ENCODE data around the gene ZNF514. TPM values are rescaled to one million over a fixed set of nuclear protein-coding genes. Genes with fewer than 3 reads are reported as not detected.

The ZNF514 gene
- total RNA-seq, 1 experiment from 2014 or later: 21.7 TPM

GRCh38 chr2:95207111-95207961 lies 47.7 kb upstream of the ZNF514 start, which contains the start of gene ZNF892:
TSS of gene ZNF892 (plus strand) at chr2:95207521. CDS start at chr2:95207816, 295 bp downstream.
- ChIA-PET CTCF (interaction anchor here (0.6 kb wide), 1 partner anchor 33 kb away, joined by 4 read pairs; no protein-coding TSS in a partner anchor), POLR2A (ENCODE audit: unreplicated experiment) (no interaction called here)
- no peaks in the 10 kb centered on the region for H3K36me3 ChIP-seq (ENCODE audit: low read depth)
- no peaks in the 10 kb centered on the region for H3K79me2 ChIP-seq (ENCODE audit: low read depth)
- intact Hi-C loops (cut with micrococcal nuclease; ENCODE audit: unreplicated experiment): loop anchor here (10.0 kb wide), 1 partner anchor 333 kb away; the partner anchor contains the start of gene TEKT4
- H3K4me1 ChIP-seq (replicated peaks; ENCODE audit: insufficient read depth): peaks cover 6% of the 10 kb centered on the region; the same call in 1 of the 2 replicates
- no peak within 1 kb of the TSS for H3K27ac ChIP-seq
- H2AFZ ChIP-seq: peak within 1 kb of the TSS; percentile 88
- H3K9me3 ChIP-seq (ENCODE audit: insufficient read depth, low read depth): peaks cover 41% of the 10 kb centered on the region
- H3K9me2 ChIP-seq (ENCODE audit: insufficient read depth): no peaks in the 10 kb centered on the region
- no peaks in the 10 kb centered on the region for H3F3A ChIP-seq (ENCODE audit: insufficient read depth, low read depth)
- peak within 1 kb of the TSS; percentile 84 for H3K4me2 ChIP-seq
- no peaks in the 10 kb centered on the region for H3K27me3 ChIP-seq (ENCODE audit: insufficient read depth, low read depth)
- TF ChIP-seq CTCF (conservative IDR thresholded peaks at IDR 0.05) (peak; percentile 59), EZH2 (IDR thresholded peaks at IDR 0.05; ENCODE audit: low read depth) (no peak)
- TSS peak; percentile 67 for BruUV-seq (replicated peaks)
- no peaks in the 10 kb centered on the region for H4K20me1 ChIP-seq (ENCODE audit: insufficient read depth)
- DNase-seq: peak; percentile 86 to 94
- H3K4me3 ChIP-seq: peak within 1 kb of the TSS; percentile 63

GRCh38 chr2:95206096-95206495 lies 46.4 kb upstream of the ZNF514 start:
- no TSS peak for BruUV-seq (replicated peaks)
- ChIA-PET CTCF (no interaction called here), POLR2A (ENCODE audit: unreplicated experiment) (no interaction called here)
- H3K4me2 ChIP-seq: peak overlapping the region; percentile 84
- DNase-seq: no peak
- H3K4me3 ChIP-seq: peak overlapping the region; percentile 63; the same call in 1 of the 2 replicates
- H3K9me2 ChIP-seq (ENCODE audit: insufficient read depth): no peaks in the 10 kb centered on the region
- H3K79me2 ChIP-seq (ENCODE audit: low read depth): no peaks in the 10 kb centered on the region
- H3K36me3 ChIP-seq (ENCODE audit: low read depth): no peaks in the 10 kb centered on the region
- H2AFZ ChIP-seq: no peak overlapping the region
- peaks cover 34% of the 10 kb centered on the region for H3K9me3 ChIP-seq (ENCODE audit: insufficient read depth, low read depth)
- H4K20me1 ChIP-seq (ENCODE audit: insufficient read depth): no peaks in the 10 kb centered on the region
- TF ChIP-seq CTCF (conservative IDR thresholded peaks at IDR 0.05): no peak
- TF ChIP-seq EZH2 (IDR thresholded peaks at IDR 0.05; ENCODE audit: low read depth): no peak
- intact Hi-C loops (cut with micrococcal nuclease; ENCODE audit: unreplicated experiment): loop anchor here (10.0 kb wide), 1 partner anchor 331 kb away; the partner anchor contains the start of gene TEKT4
- H3K27me3 ChIP-seq (ENCODE audit: insufficient read depth, low read depth): no peaks in the 10 kb centered on the region
- no peaks in the 10 kb centered on the region for H3F3A ChIP-seq (ENCODE audit: insufficient read depth, low read depth)
- no peak overlapping the region for H3K27ac ChIP-seq
- H3K4me1 ChIP-seq (replicated peaks; ENCODE audit: insufficient read depth): peaks cover 6% of the 10 kb centered on the region; the same call in 1 of the 2 replicates

GRCh38 chr2:95204396-95204795 lies 44.7 kb upstream of the ZNF514 start:
- no TSS peak for BruUV-seq (replicated peaks)
- H3K4me3 ChIP-seq: no peak overlapping the region
- no peaks in the 10 kb centered on the region for H4K20me1 ChIP-seq (ENCODE audit: insufficient read depth)
- H3K4me1 ChIP-seq (replicated peaks; ENCODE audit: insufficient read depth): peaks cover 6% of the 10 kb centered on the region; the same call in 1 of the 2 replicates
- TF ChIP-seq CTCF (conservative IDR thresholded peaks at IDR 0.05): no peak
- no peak for TF ChIP-seq EZH2 (IDR thresholded peaks at IDR 0.05; ENCODE audit: low read depth)
- H3F3A ChIP-seq (ENCODE audit: insufficient read depth, low read depth): no peaks in the 10 kb centered on the region
- no peak overlapping the region for H3K4me2 ChIP-seq
- H3K79me2 ChIP-seq (ENCODE audit: low read depth): no peaks in the 10 kb centered on the region
- intact Hi-C loops (cut with micrococcal nuclease; ENCODE audit: unreplicated experiment): loop anchor here (10.0 kb wide), 1 partner anchor 330 kb away; the partner anchor contains the start of gene TEKT4
- H3K27me3 ChIP-seq (ENCODE audit: insufficient read depth, low read depth): no peaks in the 10 kb centered on the region; the same call in 1 of the 2 replicates
- peaks cover 26% of the 10 kb centered on the region for H3K9me3 ChIP-seq (ENCODE audit: insufficient read depth, low read depth)
- no peaks in the 10 kb centered on the region for H3K9me2 ChIP-seq (ENCODE audit: insufficient read depth)
- peak in 1 of 2 experiments; percentile 57 for DNase-seq
- CTCF ChIA-PET: no interaction called here
- H2AFZ ChIP-seq: no peak overlapping the region
- H3K36me3 ChIP-seq (ENCODE audit: low read depth): no peaks in the 10 kb centered on the region
- H3K27ac ChIP-seq: no peak overlapping the region
- POLR2A ChIA-PET (ENCODE audit: unreplicated experiment): no interaction called here
